ENCODE measurements around the gene WDTC1. TPM values are rescaled to one million over a fixed set of nuclear protein-coding genes. Genes with fewer than 3 reads are reported as not detected.

Gene WDTC1
- polyA plus RNA-seq, 2 of the 4 experiments (the other 2 are of a cell fraction) = 3.8 to 6.9 TPM

GRCh38 chr1:27351541-27352107, 117.2 kb downstream of the WDTC1 start:
- TF ChIP-seq FOXS1 (CRISPR knock-in tag; IDR thresholded peaks at IDR 0.05) (no peak), CHD2 (IDR thresholded peaks at IDR 0.05; ENCODE audit: low read length, partially characterized antibody) (no peak), CBX8 (IDR thresholded peaks at IDR 0.05) (no peak), TFCP2L1 (CRISPR knock-in tag; IDR thresholded peaks at IDR 0.05) (no peak), ZFP36 (IDR thresholded peaks at IDR 0.05; ENCODE audit: borderline replicate concordance, partially characterized antibody) (no peak), POLR2AphosphoS2 (conservative IDR thresholded peaks at IDR 0.05; ENCODE audit: low read length) (no peak), CEBPB (IDR thresholded peaks at IDR 0.05) (no peak), NFE2L2 (conservative IDR thresholded peaks at IDR 0.05; ENCODE audit: low read length) (no peak), EHMT2 (IDR thresholded peaks at IDR 0.05; ENCODE audit: low read depth) (no peak), KDM5A (IDR thresholded peaks at IDR 0.05) (no peak), HOXB13 (CRISPR knock-in tag; IDR thresholded peaks at IDR 0.05; ENCODE audit: low read depth) (no peak), HES2 (IDR thresholded peaks at IDR 0.05) (no peak), RARB (CRISPR knock-in tag; IDR thresholded peaks at IDR 0.05) (no peak), JUN (IDR thresholded peaks at IDR 0.05) (no peak)
- Histone ChIP-seq H3K4me1 (peaks cover 14% of the 10 kb centered on the region; the same call in 1 of the 3 replicates), H3K4me2 (no peak overlapping the region), H3K4me3 (no peak overlapping the region), H3K27ac (no peak overlapping the region), H3K9me3 (no peaks in the 10 kb centered on the region)
- FAIRE-seq (no peak), ATAC-seq (no peak), DNase-seq (ENCODE audit: low read depth in 1 of 2, low spot score in 1 of 2) (no peak)
- ChIA-PET POLR2A (no interaction called here), CTCF (interaction anchor here (1.0 to 12.1 kb wide), 4 partner anchors 10 to 55 kb away, joined by 3 to 134 read pairs (median 66); partner anchors contain the start of genes MAP3K6 and SYTL1)
- 83% methylated on average over 4 of the region's 8 CpGs for WGBS (ENCODE audit: missing lambda C conversion rate)

DNA sequence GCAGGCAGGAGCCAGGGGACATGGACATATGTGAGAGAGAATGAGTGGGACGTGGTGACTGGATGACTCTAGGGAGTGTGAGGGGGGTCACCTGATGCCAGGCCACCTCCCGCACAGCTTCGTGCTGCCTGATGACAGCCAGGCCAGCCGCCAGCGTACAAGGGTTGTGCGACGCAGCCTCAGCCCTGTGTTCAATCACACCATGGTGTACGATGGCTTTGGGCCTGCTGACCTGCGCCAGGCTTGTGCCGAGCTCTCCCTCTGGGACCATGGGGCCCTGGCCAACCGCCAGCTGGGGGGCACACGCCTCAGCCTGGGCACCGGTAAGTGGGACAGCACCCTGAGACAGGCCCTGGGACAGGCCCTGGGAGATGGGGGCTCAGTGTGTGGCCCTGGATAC, 118.7 kb downstream of the WDTC1 start:
- H3K4me1 ChIP-seq = peaks cover 10% of the 10 kb centered on the region; the same call in 1 of the 3 replicates
- no peak for ATAC-seq
- no peaks in the 10 kb centered on the region for H3K9me3 ChIP-seq
- H3K27ac ChIP-seq = no peak overlapping the region
- POLR2A ChIA-PET = interaction anchor here (0.6 kb wide), 1 partner anchor 317 kb away, joined by 4 read pairs; no protein-coding TSS in a partner anchor
- TF ChIP-seq HOXB13 (CRISPR knock-in tag; IDR thresholded peaks at IDR 0.05; ENCODE audit: low read depth) = no peak
- TF ChIP-seq EHF (CRISPR knock-in tag; IDR thresholded peaks at IDR 0.05) = no peak
- TF ChIP-seq SMC3 (IDR thresholded peaks at IDR 0.05) = no peak
- TF ChIP-seq MYC (IDR thresholded peaks at IDR 0.05; ENCODE audit: borderline replicate concordance, low read length) = no peak
- no peak for TF ChIP-seq ZNF302 (CRISPR knock-in tag; IDR thresholded peaks at IDR 0.05)
- TF ChIP-seq POLR2A (IDR thresholded peaks at IDR 0.05; ENCODE audit: low read length) = no peak
- TF ChIP-seq ELK1 (IDR thresholded peaks at IDR 0.05; ENCODE audit: low read depth, low read length) = no peak
- no peak for FAIRE-seq
- DNase-seq (ENCODE audit: low read depth in 1 of 2, low spot score in 1 of 2) = no peak
- WGBS (ENCODE audit: missing lambda C conversion rate) = 96% methylated on average over 5 of the region's 13 CpGs
- no peak overlapping the region for H3K4me2 ChIP-seq
- no peak overlapping the region for H3K4me3 ChIP-seq
- CTCF ChIA-PET = interaction anchor here (1.0 to 12.1 kb wide), 7 partner anchors 9 to 204 kb away, joined by 3 to 134 read pairs (median 3); partner anchors contain the start of genes MAP3K6 and SYTL1

DNA sequence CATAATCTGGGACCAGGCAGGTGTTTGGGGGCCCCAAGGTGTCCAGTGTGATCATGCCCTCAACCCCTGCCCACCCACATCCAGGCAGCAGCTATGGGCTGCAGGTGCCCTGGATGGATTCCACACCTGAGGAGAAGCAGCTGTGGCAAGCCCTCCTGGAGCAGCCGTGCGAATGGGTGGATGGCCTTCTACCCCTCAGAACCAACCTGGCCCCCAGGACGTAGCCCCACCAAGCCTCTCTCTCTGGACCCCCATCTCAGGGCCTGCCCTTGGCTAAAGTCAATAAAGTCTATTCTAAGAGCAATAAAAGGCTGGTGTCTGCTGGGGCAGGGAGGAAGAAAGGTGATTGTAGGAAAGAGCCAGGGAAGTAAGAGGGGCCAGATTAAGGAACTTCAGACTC, 119.2 kb downstream of the WDTC1 start:
- ChIA-PET CTCF (interaction anchor here (1.0 to 12.1 kb wide), 7 partner anchors 9 to 203 kb away, joined by 3 to 134 read pairs (median 3); partner anchors contain the start of genes CD164L2, MAP3K6 and SYTL1), POLR2A (interaction anchor here (0.6 kb wide), 1 partner anchor 317 kb away, joined by 4 read pairs; no protein-coding TSS in a partner anchor)
- Histone ChIP-seq H3K27ac (no peak overlapping the region), H3K4me2 (no peak overlapping the region), H3K4me3 (no peak overlapping the region), H3K4me1 (peaks cover 9% of the 10 kb centered on the region; the same call in 1 of the 3 replicates), H3K9me3 (no peaks in the 10 kb centered on the region)
- 82% methylated on average over 3 of the region's 3 CpGs for WGBS (ENCODE audit: missing lambda C conversion rate)
- ATAC-seq (no peak), FAIRE-seq (no peak), DNase-seq (ENCODE audit: low read depth in 1 of 2, low spot score in 1 of 2) (no peak)
- TF ChIP-seq KDM5A (IDR thresholded peaks at IDR 0.05) = no peak
- TF ChIP-seq PHF8 (IDR thresholded peaks at IDR 0.05; ENCODE audit: borderline replicate concordance, low read depth) = no peak

Measured in A549 (cell line).